ENCODE data around the gene LRFN2.

The LRFN2 gene

DNA sequence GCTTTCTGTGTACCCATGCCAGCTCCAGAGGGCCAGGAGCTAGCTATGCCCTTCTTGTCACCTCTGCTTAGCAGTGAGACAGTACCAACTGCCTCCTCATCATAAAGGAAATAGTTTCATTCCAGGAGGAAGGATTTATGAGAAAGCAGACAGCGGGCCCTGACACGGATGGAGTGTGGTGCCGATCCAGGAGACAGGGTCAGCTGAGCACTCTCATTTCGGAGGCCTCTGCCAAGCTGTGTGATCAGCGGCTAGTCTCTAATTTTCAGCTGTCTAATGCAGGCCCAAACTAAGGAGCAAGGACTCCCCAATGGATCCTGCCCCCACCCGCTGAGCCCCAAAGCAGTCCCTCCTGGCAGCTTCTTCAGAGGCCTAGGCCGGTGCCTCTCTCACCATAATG is 103.1 kb downstream of the LRFN2 start:
- no peak for DNase-seq (ENCODE audit: low spot score)
- TF ChIP-seq, protein P1, sequence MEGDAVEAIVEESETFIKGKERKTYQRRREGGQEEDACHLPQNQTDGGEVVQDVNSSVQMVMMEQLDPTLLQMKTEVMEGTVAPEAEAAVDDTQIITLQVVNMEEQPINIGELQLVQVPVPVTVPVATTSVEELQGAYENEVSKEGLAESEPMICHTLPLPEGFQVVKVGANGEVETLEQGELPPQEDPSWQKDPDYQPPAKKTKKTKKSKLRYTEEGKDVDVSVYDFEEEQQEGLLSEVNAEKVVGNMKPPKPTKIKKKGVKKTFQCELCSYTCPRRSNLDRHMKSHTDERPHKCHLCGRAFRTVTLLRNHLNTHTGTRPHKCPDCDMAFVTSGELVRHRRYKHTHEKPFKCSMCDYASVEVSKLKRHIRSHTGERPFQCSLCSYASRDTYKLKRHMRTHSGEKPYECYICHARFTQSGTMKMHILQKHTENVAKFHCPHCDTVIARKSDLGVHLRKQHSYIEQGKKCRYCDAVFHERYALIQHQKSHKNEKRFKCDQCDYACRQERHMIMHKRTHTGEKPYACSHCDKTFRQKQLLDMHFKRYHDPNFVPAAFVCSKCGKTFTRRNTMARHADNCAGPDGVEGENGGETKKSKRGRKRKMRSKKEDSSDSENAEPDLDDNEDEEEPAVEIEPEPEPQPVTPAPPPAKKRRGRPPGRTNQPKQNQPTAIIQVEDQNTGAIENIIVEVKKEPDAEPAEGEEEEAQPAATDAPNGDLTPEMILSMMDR (IDR thresholded peaks at IDR 0.05; ENCODE audit: extremely low read depth, missing control alignments), result no peak

DNA sequence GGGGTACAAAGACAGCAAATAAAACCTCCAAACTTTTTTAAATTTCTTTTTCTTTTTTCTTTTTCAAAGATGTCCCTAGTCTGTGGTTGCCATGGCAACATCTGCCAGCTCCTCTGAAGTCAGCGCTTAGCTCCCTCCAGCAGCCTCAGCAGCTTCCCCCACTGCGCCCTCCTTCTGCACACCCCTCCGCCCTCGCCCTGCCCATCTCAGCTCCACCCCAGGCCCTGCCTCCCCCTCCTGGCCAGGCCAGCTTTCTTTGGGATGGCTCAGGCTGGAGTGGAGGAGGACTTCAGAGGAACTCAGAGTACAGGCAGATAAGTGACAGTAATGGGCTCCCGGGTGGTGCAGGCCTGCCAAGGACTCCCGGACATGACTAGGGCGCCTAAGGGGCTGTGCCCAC is 104.6 kb downstream of the LRFN2 start:
- TF ChIP-seq, protein P1 (IDR thresholded peaks at IDR 0.05; ENCODE audit: extremely low read depth, missing control alignments), result no peak
- no peak for DNase-seq (ENCODE audit: low spot score)

DNA sequence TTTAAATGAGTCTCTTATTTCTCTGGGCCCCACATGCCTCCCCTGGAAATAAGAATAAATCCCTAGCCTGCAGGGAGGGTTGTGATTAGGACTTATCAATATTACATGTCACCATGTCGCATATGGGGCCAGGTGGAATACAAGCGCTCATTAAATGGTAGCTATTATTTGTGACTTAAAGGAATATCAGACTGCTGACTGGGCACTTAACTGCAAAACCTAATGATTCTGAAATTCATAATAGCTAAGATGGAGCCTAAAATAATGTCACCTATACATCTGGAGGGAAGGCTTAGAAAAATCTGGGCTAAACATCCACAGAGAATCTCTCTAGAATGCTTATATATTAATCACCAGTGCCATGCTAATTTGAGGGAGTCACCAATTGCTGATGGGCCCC is 106.5 kb downstream of the LRFN2 start:
- TF ChIP-seq, protein P1 (IDR thresholded peaks at IDR 0.05; ENCODE audit: extremely low read depth, missing control alignments), result no peak
- no peak for DNase-seq (ENCODE audit: low spot score)

DNA sequence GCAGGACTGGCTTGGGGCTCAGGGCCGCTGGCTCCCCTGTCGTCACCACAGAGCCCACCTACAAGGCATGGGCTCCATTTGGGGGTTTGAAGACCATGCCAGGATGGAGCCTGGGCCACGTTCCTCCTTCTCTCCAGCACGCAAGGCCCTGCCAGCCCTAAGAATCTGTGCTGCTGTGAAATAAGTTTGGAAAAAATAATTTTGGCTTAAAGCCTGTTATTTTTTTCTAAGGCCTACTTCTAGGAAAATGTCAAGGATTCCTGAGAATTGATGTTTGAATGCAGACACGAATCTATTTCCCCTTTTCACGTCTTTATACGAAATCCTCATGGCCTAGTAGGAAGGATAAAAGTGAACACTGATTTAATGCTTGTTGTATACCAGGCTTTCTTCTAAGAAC is 107.5 kb downstream of the LRFN2 start:
- TF ChIP-seq, protein P1 (IDR thresholded peaks at IDR 0.05; ENCODE audit: extremely low read depth, missing control alignments), result no peak
- DNase-seq (ENCODE audit: low spot score), result no peak

DNA sequence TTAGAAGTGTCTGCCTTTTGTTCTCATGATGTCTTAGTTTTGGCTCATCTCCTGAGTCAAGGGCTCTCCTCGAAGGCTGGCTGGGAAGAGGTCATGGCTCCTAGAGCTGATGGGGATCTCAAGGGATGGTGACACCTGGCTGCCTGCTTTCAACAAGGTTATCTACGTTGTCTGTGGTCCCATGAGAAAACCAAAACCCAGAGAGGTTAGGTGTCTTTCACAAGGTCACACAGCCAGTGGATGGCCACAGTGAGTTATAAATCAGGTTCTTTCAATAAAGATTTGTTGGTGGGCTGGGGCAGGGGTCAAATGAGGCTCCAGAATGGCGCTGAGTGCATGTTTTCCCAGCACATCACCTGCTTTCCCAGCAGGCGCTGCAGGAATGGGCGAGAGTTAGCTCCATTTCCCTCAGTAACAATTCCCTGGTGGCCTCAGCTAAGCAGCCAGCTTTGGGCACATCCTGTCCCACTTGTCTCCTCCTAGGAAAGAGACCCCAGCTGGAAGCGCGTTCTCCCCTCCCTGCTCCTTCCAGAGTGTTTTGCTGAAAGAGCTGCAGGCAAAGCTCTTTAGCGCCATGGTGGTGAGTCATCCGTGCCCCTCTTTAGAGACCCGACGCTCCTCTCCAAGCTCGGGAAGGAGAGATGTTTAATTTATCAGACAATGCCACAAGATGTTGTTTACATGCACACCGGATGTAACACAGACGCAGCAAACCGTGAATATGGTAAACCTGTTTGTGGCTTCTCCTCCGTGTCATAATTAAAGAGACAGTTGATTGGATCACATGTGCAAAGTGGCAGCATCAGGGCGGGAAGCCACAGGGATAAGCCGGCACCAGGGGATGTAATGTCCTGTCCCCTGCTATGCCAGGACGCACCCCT is 109.7 kb downstream of the LRFN2 start:
- no peak for DNase-seq (ENCODE audit: low spot score)
- TF ChIP-seq, protein P1 (IDR thresholded peaks at IDR 0.05; ENCODE audit: extremely low read depth, missing control alignments), result no peak

DNA sequence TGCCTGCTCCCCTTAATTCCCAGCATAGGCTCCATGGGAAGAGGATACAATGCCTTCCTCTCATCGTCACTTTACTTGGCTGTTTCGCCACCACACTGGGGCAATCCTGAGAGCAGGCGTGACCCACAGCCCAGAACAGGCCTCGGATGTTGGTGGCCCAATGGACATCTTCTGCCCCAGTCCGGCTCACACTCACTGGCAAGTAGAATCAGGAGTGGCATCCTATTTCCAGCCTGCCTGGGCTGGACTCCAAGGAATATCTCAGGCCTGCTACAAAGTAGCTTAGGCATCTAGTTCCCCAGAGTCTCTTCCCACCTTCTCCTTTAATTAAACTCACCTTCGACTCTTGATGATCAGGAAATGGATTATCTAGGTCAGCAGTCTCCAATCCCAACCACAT is 110.5 kb downstream of the LRFN2 start:
- DNase-seq (ENCODE audit: low spot score), result no peak
- TF ChIP-seq, protein P1 (IDR thresholded peaks at IDR 0.05; ENCODE audit: extremely low read depth, missing control alignments), result no peak

DNA sequence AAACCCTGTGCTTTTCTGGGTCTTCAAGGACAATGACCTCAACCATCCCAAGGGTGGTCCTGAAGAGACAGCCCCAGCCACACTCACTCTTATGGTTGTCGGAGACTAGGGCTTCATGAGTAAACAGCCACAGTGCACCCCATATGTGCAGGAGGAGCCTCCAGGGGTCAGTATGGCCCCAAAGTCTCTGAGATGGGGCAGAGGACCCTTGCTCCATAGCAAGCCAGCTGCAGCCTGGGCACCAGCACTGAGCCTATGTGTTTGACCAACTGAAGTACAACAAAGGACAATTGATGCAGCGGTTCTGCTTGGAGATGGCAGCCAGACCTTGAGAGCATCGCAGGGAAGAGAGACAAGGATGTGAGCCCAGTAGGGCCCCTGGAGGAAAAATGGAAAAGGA is 112.2 kb downstream of the LRFN2 start:
- TF ChIP-seq, protein P1 (IDR thresholded peaks at IDR 0.05; ENCODE audit: extremely low read depth, missing control alignments), result no peak
- DNase-seq (ENCODE audit: low spot score), result no peak

Measured in GM20000 (cell line).